Measurements from ENCODE around the gene CTCFL. TPM values are rescaled to one million over a fixed set of nuclear protein-coding genes. Genes with fewer than 3 reads are reported as not detected.

The CTCFL gene
- total RNA-seq, 1 experiment from 2014 or later = 0.90 TPM

DNA sequence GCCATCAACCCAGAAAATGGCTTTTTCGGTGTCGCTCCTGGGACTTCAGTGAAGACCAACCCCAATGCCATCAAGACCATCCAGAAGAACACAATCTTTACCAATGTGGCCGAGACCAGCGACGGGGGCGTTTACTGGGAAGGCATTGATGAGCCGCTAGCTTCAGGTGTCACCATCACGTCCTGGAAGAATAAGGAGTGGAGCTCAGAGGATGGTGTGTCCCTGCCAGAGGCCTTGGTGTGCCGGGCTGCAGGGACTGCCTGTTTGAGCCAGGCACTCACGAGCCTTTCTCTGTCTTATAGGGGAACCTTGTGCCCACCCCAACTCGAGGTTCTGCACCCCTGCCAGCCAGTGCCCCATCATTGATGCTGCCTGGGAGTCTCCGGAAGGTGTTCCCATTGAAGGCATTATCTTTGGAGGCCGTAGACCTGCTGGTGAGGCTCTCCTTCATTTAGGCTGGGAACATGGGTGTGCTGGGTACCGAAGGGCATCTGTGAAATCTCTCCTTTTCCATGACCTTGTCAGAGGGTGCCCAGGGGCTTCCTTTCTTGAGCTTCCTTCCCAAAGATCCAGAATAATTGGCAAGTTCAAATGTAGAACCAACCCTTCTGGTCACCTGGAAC, 39.4 kb upstream of the CTCFL start:
- DNase-seq (ENCODE audit: low spot score) = no peak
- POLR2A ChIA-PET (ENCODE audit: low non-redundant PET) = no interaction called here
- Histone ChIP-seq H3K27me3 (replicated peaks; ENCODE audit: insufficient read depth, low read depth, low read length, poor library complexity) (no peaks in the 10 kb centered on the region), H3K4me3 (ENCODE audit: low read depth, low read length, poor library complexity, severe bottlenecking) (no peak overlapping the region), H3K27ac (ENCODE audit: low read depth, low read length, poor library complexity, severe bottlenecking) (no peak overlapping the region), H3K36me3 (ENCODE audit: insufficient read depth, low read length, poor library complexity, severe bottlenecking) (no peaks in the 10 kb centered on the region), H3K4me1 (ENCODE audit: insufficient read depth, low read length, poor library complexity, severe bottlenecking) (no peaks in the 10 kb centered on the region), H3K9me3 (ENCODE audit: low read depth, low read length, poor library complexity, severe bottlenecking) (no peaks in the 10 kb centered on the region)
- CTCF ChIA-PET = no interaction called here
- no TSS peak for BruUV-seq (replicated peaks)
- TF ChIP-seq, protein P1, sequence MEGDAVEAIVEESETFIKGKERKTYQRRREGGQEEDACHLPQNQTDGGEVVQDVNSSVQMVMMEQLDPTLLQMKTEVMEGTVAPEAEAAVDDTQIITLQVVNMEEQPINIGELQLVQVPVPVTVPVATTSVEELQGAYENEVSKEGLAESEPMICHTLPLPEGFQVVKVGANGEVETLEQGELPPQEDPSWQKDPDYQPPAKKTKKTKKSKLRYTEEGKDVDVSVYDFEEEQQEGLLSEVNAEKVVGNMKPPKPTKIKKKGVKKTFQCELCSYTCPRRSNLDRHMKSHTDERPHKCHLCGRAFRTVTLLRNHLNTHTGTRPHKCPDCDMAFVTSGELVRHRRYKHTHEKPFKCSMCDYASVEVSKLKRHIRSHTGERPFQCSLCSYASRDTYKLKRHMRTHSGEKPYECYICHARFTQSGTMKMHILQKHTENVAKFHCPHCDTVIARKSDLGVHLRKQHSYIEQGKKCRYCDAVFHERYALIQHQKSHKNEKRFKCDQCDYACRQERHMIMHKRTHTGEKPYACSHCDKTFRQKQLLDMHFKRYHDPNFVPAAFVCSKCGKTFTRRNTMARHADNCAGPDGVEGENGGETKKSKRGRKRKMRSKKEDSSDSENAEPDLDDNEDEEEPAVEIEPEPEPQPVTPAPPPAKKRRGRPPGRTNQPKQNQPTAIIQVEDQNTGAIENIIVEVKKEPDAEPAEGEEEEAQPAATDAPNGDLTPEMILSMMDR (conservative IDR thresholded peaks at IDR 0.05; ENCODE audit: low read depth, low read length) = no peak
- TF ChIP-seq EZH2 (IDR thresholded peaks at IDR 0.05; ENCODE audit: borderline replicate concordance, low read depth, low read length, poor library complexity, severe bottlenecking) = no peak
- intact Hi-C loops (cut with micrococcal nuclease; ENCODE audit: unreplicated experiment) = no loop called here

DNA sequence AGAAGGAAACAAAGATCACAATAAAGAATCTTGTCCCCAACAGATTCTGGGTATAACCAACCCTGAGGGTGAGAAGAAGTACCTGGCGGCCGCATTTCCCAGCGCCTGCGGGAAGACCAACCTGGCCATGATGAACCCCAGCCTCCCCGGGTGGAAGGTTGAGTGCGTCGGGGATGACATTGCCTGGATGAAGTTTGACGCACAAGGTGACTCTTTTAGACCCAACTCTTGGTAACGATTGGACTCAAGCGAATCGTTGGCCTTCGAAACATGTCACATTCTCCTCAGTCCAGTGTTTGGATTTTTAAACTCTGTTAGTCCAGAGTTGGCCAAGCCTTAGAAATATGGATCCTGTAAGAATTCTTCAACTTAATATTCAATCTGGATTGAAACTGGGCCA, 38.6 kb upstream of the CTCFL start:
- intact Hi-C loops (cut with micrococcal nuclease; ENCODE audit: unreplicated experiment) = no loop called here
- ChIA-PET POLR2A (ENCODE audit: low non-redundant PET) (no interaction called here), CTCF (no interaction called here)
- no TSS peak for BruUV-seq (replicated peaks)
- TF ChIP-seq EZH2 (IDR thresholded peaks at IDR 0.05; ENCODE audit: borderline replicate concordance, low read depth, low read length, poor library complexity, severe bottlenecking) = no peak
- TF ChIP-seq, protein P1 (conservative IDR thresholded peaks at IDR 0.05; ENCODE audit: low read depth, low read length) = no peak
- no peaks in the 10 kb centered on the region for H3K4me1 ChIP-seq (ENCODE audit: insufficient read depth, low read length, poor library complexity, severe bottlenecking)
- H3K36me3 ChIP-seq (ENCODE audit: insufficient read depth, low read length, poor library complexity, severe bottlenecking) = no peaks in the 10 kb centered on the region
- H3K27me3 ChIP-seq (replicated peaks; ENCODE audit: insufficient read depth, low read depth, low read length, poor library complexity) = no peaks in the 10 kb centered on the region
- DNase-seq (ENCODE audit: low spot score) = no peak
- no peak overlapping the region for H3K27ac ChIP-seq (ENCODE audit: low read depth, low read length, poor library complexity, severe bottlenecking)
- H3K9me3 ChIP-seq (ENCODE audit: low read depth, low read length, poor library complexity, severe bottlenecking) = no peaks in the 10 kb centered on the region
- H3K4me3 ChIP-seq (ENCODE audit: low read depth, low read length, poor library complexity, severe bottlenecking) = no peak overlapping the region

DNA sequence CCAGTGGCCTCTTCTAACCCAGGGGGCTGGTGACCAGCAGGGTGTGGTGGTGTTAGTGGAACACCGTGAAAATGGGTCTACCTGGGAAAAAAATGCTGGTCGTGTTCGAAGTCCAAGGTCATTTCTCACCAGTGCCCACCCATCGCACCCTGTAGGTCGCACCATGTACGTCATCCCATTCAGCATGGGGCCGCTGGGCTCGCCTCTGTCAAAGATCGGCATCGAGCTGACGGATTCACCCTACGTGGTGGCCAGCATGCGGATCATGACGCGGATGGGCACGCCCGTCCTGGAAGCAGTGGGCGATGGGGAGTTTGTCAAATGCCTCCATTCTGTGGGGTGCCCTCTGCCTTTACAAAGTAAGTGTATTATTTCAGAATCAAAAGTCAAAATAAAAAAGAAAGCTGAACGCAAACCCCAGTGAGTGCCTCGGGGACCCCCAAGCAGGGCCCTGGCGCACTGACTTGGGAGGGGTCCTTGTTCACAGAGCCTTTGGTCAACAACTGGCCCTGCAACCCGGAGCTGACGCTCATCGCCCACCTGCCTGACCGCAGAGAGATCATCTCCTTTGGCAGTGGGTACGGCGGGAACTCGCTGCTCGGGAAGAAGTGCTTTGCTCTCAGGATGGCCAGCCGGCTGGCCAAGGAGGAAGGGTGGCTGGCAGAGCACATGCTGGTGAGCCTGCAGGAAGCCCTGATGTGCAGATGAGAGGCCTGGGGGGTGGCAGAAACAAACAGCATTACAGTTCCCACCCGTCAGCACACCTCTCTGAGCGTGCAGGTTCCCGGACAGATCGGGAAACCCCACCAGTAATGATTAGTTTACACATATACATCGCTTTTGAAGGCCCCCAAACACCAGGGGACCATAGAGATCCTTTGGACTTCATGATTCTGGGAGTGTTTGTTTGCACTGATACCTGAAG, 37.9 kb upstream of the CTCFL start:
- ChIA-PET POLR2A (ENCODE audit: low non-redundant PET) (no interaction called here), CTCF (no interaction called here)
- no peaks in the 10 kb centered on the region for H3K4me1 ChIP-seq (ENCODE audit: insufficient read depth, low read length, poor library complexity, severe bottlenecking)
- H3K9me3 ChIP-seq (ENCODE audit: low read depth, low read length, poor library complexity, severe bottlenecking) = no peaks in the 10 kb centered on the region
- no TSS peak for BruUV-seq (replicated peaks)
- no peaks in the 10 kb centered on the region for H3K27me3 ChIP-seq (replicated peaks; ENCODE audit: insufficient read depth, low read depth, low read length, poor library complexity)
- H3K27ac ChIP-seq (ENCODE audit: low read depth, low read length, poor library complexity, severe bottlenecking) = no peak overlapping the region
- no peak for DNase-seq (ENCODE audit: low spot score)
- intact Hi-C loops (cut with micrococcal nuclease; ENCODE audit: unreplicated experiment) = no loop called here
- TF ChIP-seq EZH2 (IDR thresholded peaks at IDR 0.05; ENCODE audit: borderline replicate concordance, low read depth, low read length, poor library complexity, severe bottlenecking) = no peak
- TF ChIP-seq, protein P1 (conservative IDR thresholded peaks at IDR 0.05; ENCODE audit: low read depth, low read length) = no peak
- H3K36me3 ChIP-seq (ENCODE audit: insufficient read depth, low read length, poor library complexity, severe bottlenecking) = no peaks in the 10 kb centered on the region
- no peak overlapping the region for H3K4me3 ChIP-seq (ENCODE audit: low read depth, low read length, poor library complexity, severe bottlenecking)

Data from A673 (cell line).